GM10266 (cell line): ENCODE results near the gene ZNF354B.

ENCODE experiments used
- DNase-seq: peaks from one replicate; pipeline ENCODE4 v3.0.0; 2012; ENCODE audit errors: extremely low spot score
- CTCF ChIP-seq: IDR thresholded peaks from 2 replicates; pipeline ENCODE4 v1.5.1; 2012; ENCODE audit warnings: mild to moderate bottlenecking, low read depth; ENCODE audit not compliant: control insufficient read depth, insufficient read depth; ENCODE audit errors: missing control alignments

ZNF354B gene

GRCh38 chr5:178883815-178884430 lies 24.2 kb downstream of the ZNF354B start:
- no peak for TF ChIP-seq CTCF
- no peak for DNase-seq

- peak; percentile 18 for DNase-seq
- TF ChIP-seq CTCF, result no peak
These were observed 36.1 kb downstream of the ZNF354B start, which contains the start of gene ZFP2 for GRCh38 chr5:178895615-178896571. Gene ZFP2 (plus strand): TSS chr5:178895913. CDS start chr5:178931314, 35,401 bp downstream.

GRCh38 chr5:178899289-178899688 lies 39.5 kb downstream of the ZNF354B start:
- TF ChIP-seq CTCF, result no peak
- no peak for DNase-seq

- no peak for DNase-seq
- no peak for TF ChIP-seq CTCF
These were observed 43.1 kb downstream of the ZNF354B start for GRCh38 chr5:178902849-178903248.

GRCh38 chr5:178931846-178932760 lies 72.3 kb downstream of the ZNF354B start:
- TF ChIP-seq CTCF, result no peak
- DNase-seq, result no peak
